PC-3 (cell line): ENCODE measurements around the gene HBB.

Experiments
- CTCF ChIP-seq: fragments of 300-600 bp; sonication (generic); conservative IDR thresholded peaks from 2 replicates; pipeline ENCODE4 v1.5.1; 2017; ENCODE audit warnings: antibody characterized with exemption, low read depth, mild to moderate bottlenecking, low read length
- EZH2phosphoT487 ChIP-seq: fragments of 300-600 bp; sonication (generic); IDR thresholded peaks from 2 replicates; pipeline ENCODE4 v1.6.1; 2018; ENCODE audit warnings: mild to moderate bottlenecking, antibody characterized with exemption, low read length, borderline replicate concordance

- TF ChIP-seq CTCF (no peak), EZH2phosphoT487 (no peak)
Observed at GRCh38 chr11:5223686-5224085, 3.2 kb downstream of the HBB start.
